VCaP (cell line): ENCODE results near the gene NME3.
"Not testable (repeated sequence)": the region's sequence is repeated elsewhere in the genome, so short reads cannot be mapped to it uniquely, and the experiment has no call there.

Experiments used
- H3K27ac ChIP-seq: fragments of 450-650 bp; 2 replicates; pipeline ENCODE4 v1.5.1; 2017
- CTCF ChIP-seq: fragments of 450-650 bp; conservative IDR thresholded peaks from 2 replicates; pipeline ENCODE4 v1.5.1; 2017; ENCODE audit warnings: mild to moderate bottlenecking, moderate library complexity

NME3 gene

DNA sequence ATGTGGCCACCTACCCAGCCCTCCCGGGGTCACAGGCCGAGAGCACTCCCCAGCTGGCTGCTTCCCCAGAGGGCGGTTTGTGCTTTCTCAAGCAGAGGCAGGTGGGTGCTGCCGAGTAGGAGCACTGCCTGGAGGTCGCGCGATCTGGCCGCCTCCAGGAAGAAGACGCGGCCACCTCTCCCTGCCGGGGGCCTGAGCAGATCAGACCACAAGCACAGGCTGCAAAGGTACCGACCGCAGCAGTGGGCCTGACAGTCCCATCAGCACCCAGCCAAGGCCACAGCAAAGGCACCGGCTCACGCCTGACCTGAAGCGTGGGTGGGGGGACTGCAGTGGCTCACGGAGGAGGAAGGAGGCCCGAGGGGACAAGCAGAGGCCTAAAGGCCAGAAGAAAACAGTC is 37.3 kb upstream of the NME3 start:
- no peak overlapping the region for H3K27ac ChIP-seq
- no peak for TF ChIP-seq CTCF

GRCh38 chr16:1807626-1808025 is 36.3 kb upstream of the NME3 start:
- no peak for TF ChIP-seq CTCF
- no peak overlapping the region for H3K27ac ChIP-seq

- TF ChIP-seq CTCF: no peak
- H3K27ac ChIP-seq: peak overlapping the region; percentile 20; the same call in 1 of the 2 replicates
Observed at GRCh38 chr16:1800701-1801100, 29.4 kb upstream of the NME3 start.

- H3K27ac ChIP-seq: not testable (repeated sequence)
Observed at GRCh38 chr16:1799263-1799662, 27.9 kb upstream of the NME3 start.

- TF ChIP-seq CTCF: no peak
- no peak overlapping the region for H3K27ac ChIP-seq
Observed at GRCh38 chr16:1794908-1795666, 23.7 kb upstream of the NME3 start.

GRCh38 chr16:1794221-1794871 is 23.0 kb upstream of the NME3 start:
- H3K27ac ChIP-seq: no peak overlapping the region
- no peak for TF ChIP-seq CTCF

DNA sequence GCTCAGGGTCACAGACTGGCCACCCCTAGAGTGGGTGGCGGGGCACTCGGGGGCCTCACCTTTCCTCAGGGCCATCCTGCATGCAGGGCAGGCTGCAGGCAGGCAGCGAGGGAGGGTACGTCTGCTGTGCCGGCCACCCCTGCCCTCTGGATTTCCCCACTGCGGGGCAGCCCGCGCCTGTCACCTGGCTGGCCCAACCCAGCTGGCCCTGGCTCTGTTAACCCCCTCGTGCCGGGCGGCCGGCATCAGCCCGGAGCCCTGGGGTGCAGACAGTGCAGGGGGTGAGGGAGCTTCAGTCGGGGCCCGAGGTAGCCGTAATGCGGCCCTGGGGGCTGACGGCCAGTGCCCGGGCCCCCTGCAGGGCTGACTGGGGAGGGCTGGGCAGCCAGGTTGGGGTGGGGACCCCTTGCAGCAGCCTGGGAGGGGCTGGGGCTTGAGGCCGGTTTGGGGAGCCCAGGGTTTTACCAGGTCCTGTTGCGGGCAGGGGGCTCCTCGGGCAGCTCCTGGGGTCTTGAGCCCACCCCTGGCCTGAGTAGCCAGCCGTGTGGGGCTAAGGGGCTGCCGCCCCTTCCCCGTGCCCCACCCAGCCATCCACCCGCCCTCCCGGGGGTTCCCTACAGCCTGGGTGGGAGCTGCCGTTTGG is 22.4 kb upstream of the NME3 start, which contains the start of gene IGFALS:
Gene IGFALS (minus strand): TSS at position 128 of the 643 bp plus-strand sequence. CDS start 53 bp downstream, at position 75.
- no peak for TF ChIP-seq CTCF
- no peak within 1 kb of the TSS for H3K27ac ChIP-seq
